ENCODE results near the gene DNTT. TPM values are rescaled to one million over a fixed set of nuclear protein-coding genes. Genes with fewer than 3 reads are reported as not detected.

Gene DNTT
- total and polyA plus RNA-seq, 4 donors, result not detected

- Histone ChIP-seq H3K4me1 (ENCODE audit: control insufficient read depth in 5 of 5, insufficient read depth in 5 of 5, low read length in 5 of 5) (peaks cover 2 to 31% (median 5%) of the 10 kb centered on the region in 5 donors), H3K9ac (ENCODE audit: insufficient read depth in 1 of 2, low read length in 2 of 2) (no peak overlapping the region), H3K9me3 (ENCODE audit: control insufficient read depth in 4 of 4, insufficient read depth in 3 of 4, low read length in 3 of 4) (no peaks in the 10 kb centered on the region), H3K27ac (ENCODE audit: low read depth in 1 of 2, low read length in 1 of 2) (peak overlapping the region in 1 of 2 donors; percentile 87), H3K4me3 (no peak overlapping the region), H3K27me3 (ENCODE audit: control insufficient read depth in 3 of 3, insufficient read depth in 3 of 3, low read length in 2 of 3) (no peaks in the 10 kb centered on the region), H3K36me3 (ENCODE audit: control insufficient read depth in 4 of 4, insufficient read depth in 4 of 4, low read length in 4 of 4) (no peaks in the 10 kb centered on the region)
- DNase-seq, result no peak
- no peak for TF ChIP-seq CTCF (IDR thresholded peaks at IDR 0.05; ENCODE audit: control extremely low read depth, extremely low read depth)
- WGBS, 2 donors, result 64 to 70% methylated on average over 8 of the region's 8 CpGs
- ATAC-seq (ENCODE audit: insufficient read depth, low FRiP score), result no peak
Observed at GRCh38 chr10:96272316-96273280, 31.6 kb upstream of the DNTT start.

- Histone ChIP-seq H3K9me3 (ENCODE audit: control insufficient read depth in 4 of 4, insufficient read depth in 3 of 4, low read length in 3 of 4) (no peaks in the 10 kb centered on the region), H3K36me3 (ENCODE audit: control insufficient read depth in 4 of 4, insufficient read depth in 4 of 4, low read length in 4 of 4) (no peaks in the 10 kb centered on the region), H3K4me1 (ENCODE audit: control insufficient read depth in 5 of 5, insufficient read depth in 5 of 5, low read length in 5 of 5) (peaks cover 2 to 27% (median 4%) of the 10 kb centered on the region in 5 donors), H3K9ac (ENCODE audit: insufficient read depth in 1 of 2, low read length in 2 of 2) (no peak overlapping the region), H3K27ac (ENCODE audit: low read depth in 1 of 2, low read length in 1 of 2) (peak overlapping the region in 1 of 2 donors; percentile 70), H3K27me3 (ENCODE audit: control insufficient read depth in 3 of 3, insufficient read depth in 3 of 3, low read length in 2 of 3) (peaks cover 0 to 2% (median 0%) of the 10 kb centered on the region in 3 donors), H3K4me3 (no peak overlapping the region)
- ATAC-seq (ENCODE audit: insufficient read depth, low FRiP score) (no peak), DNase-seq (peak in 1 of 3 donors; percentile 70)
- no peak for TF ChIP-seq CTCF (IDR thresholded peaks at IDR 0.05; ENCODE audit: control extremely low read depth, extremely low read depth)
- 81 to 85% methylated on average over 2 of the region's 2 CpGs for WGBS, 2 donors
Observed at GRCh38 chr10:96275685-96276418, 28.4 kb upstream of the DNTT start.

GRCh38 chr10:96276426-96276825 lies 27.8 kb upstream of the DNTT start:
- Histone ChIP-seq H3K36me3 (ENCODE audit: control insufficient read depth in 4 of 4, insufficient read depth in 4 of 4, low read length in 4 of 4) (no peaks in the 10 kb centered on the region), H3K27ac (ENCODE audit: low read depth in 1 of 2, low read length in 1 of 2) (peak overlapping the region in 1 of 2 donors; percentile 70), H3K9ac (ENCODE audit: insufficient read depth in 1 of 2, low read length in 2 of 2) (no peak overlapping the region), H3K9me3 (ENCODE audit: control insufficient read depth in 4 of 4, insufficient read depth in 3 of 4, low read length in 3 of 4) (no peaks in the 10 kb centered on the region), H3K4me3 (no peak overlapping the region), H3K27me3 (ENCODE audit: control insufficient read depth in 3 of 3, insufficient read depth in 3 of 3, low read length in 2 of 3) (peaks cover 0 to 2% (median 0%) of the 10 kb centered on the region in 3 donors), H3K4me1 (ENCODE audit: control insufficient read depth in 5 of 5, insufficient read depth in 5 of 5, low read length in 5 of 5) (peaks cover 2 to 27% (median 4%) of the 10 kb centered on the region in 5 donors)
- DNase-seq (no peak), ATAC-seq (ENCODE audit: insufficient read depth, low FRiP score) (no peak)
- TF ChIP-seq CTCF (IDR thresholded peaks at IDR 0.05; ENCODE audit: control extremely low read depth, extremely low read depth), result no peak
- WGBS, 2 donors, result 95 to 96% methylated on average over 6 of the region's 6 CpGs
